WTC11 (cell line): Measurements from ENCODE around the gene G6PC3. TPM values are rescaled to one million over a fixed set of nuclear protein-coding genes. Genes with fewer than 3 reads are reported as not detected.

ENCODE experiments used
- ATAC-seq: fragments of 200-7000 bp; cut with Tn5 transposase; 2 replicates; pipeline ENCODE4 v1.10.0; 2021; ENCODE audit warnings: mild to moderate bottlenecking, moderate library complexity
- CTCF ChIA-PET: fragments of 300-600 bp; sonication (Branson Sonifier 250); formaldehyde crosslinking; loops from one replicate; lab custom pipeline; 2021; ENCODE audit warnings: antibody characterized with exemption; lab: Charles Lee
- POLR2A ChIA-PET: fragments of 350-600 bp; sonication (Branson Sonifier 250); formaldehyde crosslinking; loops from one replicate; lab custom pipeline; 2021; ENCODE audit warnings: antibody characterized with exemption; lab: Charles Lee
- DNase-seq: peaks from one replicate; pipeline ENCODE4 v3.0.0; 2021; ENCODE audit warnings: low spot score
- H3K27ac Mint-ChIP-seq: 2 replicates; pipeline ENCODE4 v1.8.0; 2021; ENCODE audit warnings: mixed read lengths
- H3K27me3 Mint-ChIP-seq: 2 replicates; pipeline ENCODE4 v1.8.0; 2021; ENCODE audit warnings: low read depth, mild to moderate bottlenecking, moderate library complexity, mixed read lengths
- H3K36me3 Mint-ChIP-seq: 2 replicates; pipeline ENCODE4 v1.8.0; 2021; ENCODE audit warnings: mixed read lengths
- H3K4me1 Mint-ChIP-seq: 2 replicates; pipeline ENCODE4 v1.8.0; 2022; ENCODE audit warnings: mixed read lengths
- H3K4me3 Mint-ChIP-seq: 2 replicates; pipeline ENCODE4 v1.8.0; 2021; ENCODE audit warnings: mild to moderate bottlenecking, moderate library complexity, mixed read lengths
- H3K9me3 Mint-ChIP-seq: 2 replicates; pipeline ENCODE4 v1.8.0; 2021; ENCODE audit warnings: mixed read lengths
- AFF4 ChIP-seq: sonication (generic); formaldehyde crosslinking; IDR thresholded peaks from 2 replicates; pipeline ENCODE4 v1.8.1; 2023; ENCODE audit warnings: mild to moderate bottlenecking, missing genetic modification reagents, borderline replicate concordance
- ATF3 ChIP-seq: sonication (generic); formaldehyde crosslinking; conservative IDR thresholded peaks from 2 replicates; pipeline ENCODE4 v1.8.1; 2022; ENCODE audit warnings: mild to moderate bottlenecking, missing genetic modification reagents
- CTCF ChIP-seq: fragments of 200-600 bp; IDR thresholded peaks from 2 replicates; pipeline ENCODE4 v1.8.0; 2022; ENCODE audit warnings: antibody characterized with exemption
- E2F5 ChIP-seq: sonication (generic); formaldehyde crosslinking; IDR thresholded peaks from 2 replicates; pipeline ENCODE4 v1.8.1; 2022; ENCODE audit warnings: mild to moderate bottlenecking, moderate library complexity, missing genetic modification reagents
- FOXP1 ChIP-seq: sonication (generic); formaldehyde crosslinking; IDR thresholded peaks from 2 replicates; pipeline ENCODE4 v1.8.0; 2022; ENCODE audit warnings: missing genetic modification reagents, mild to moderate bottlenecking, moderate library complexity, borderline replicate concordance
- HMGXB4 ChIP-seq: sonication (generic); formaldehyde crosslinking; IDR thresholded peaks from 2 replicates; pipeline ENCODE4 v1.8.1; 2023; ENCODE audit warnings: mild to moderate bottlenecking, moderate library complexity, missing genetic modification reagents
- NFE2L1 ChIP-seq: sonication (generic); formaldehyde crosslinking; IDR thresholded peaks from 2 replicates; pipeline ENCODE4 v1.8.1; 2023; ENCODE audit warnings: missing genetic modification reagents
- OVOL2 ChIP-seq: fragments of 250-450 bp; sonication (Bioruptor Pico); IDR thresholded peaks from 2 replicates; pipeline ENCODE4 v1.9.0; 2021; ENCODE audit warnings: mild to moderate bottlenecking, borderline replicate concordance
- SMAD3 ChIP-seq: sonication (generic); formaldehyde crosslinking; IDR thresholded peaks from 2 replicates; pipeline ENCODE4 v1.8.0; 2022; ENCODE audit warnings: missing genetic modification reagents, mild to moderate bottlenecking, borderline replicate concordance
- SMAD4 ChIP-seq: sonication (generic); formaldehyde crosslinking; IDR thresholded peaks from 2 replicates; pipeline ENCODE4 v1.8.0; 2022; ENCODE audit warnings: mild to moderate bottlenecking, missing genetic modification reagents
- ZNF219 ChIP-seq: sonication (generic); formaldehyde crosslinking; IDR thresholded peaks from 2 replicates; pipeline ENCODE4 v1.8.0; 2023; ENCODE audit warnings: missing genetic modification reagents, mild to moderate bottlenecking, borderline replicate concordance
- total RNA-seq: library from RNA; stranded (reverse); gene quantifications from 3 replicates; pipeline ENCODE4 v1.2.3, GENCODE V29; 2021

Gene G6PC3
- total RNA-seq, 1 experiment from 2014 or later = 121 TPM

- no peak for TF ChIP-seq CTCF
- TF ChIP-seq NFE2L1 (CRISPR knock-in tag) = no peak
- TF ChIP-seq FOXP1 (CRISPR knock-in tag) = no peak
- TF ChIP-seq ATF3 (CRISPR knock-in tag) = no peak
These were observed 43.6 kb downstream of the G6PC3 start (continued) for GRCh38 chr17:44113868-44114840.

GRCh38 chr17:44115585-44116415, 45.3 kb downstream of the G6PC3 start:
- H3K9me3 Mint-ChIP-seq = no peaks in the 10 kb centered on the region
- no peaks in the 10 kb centered on the region for H3K36me3 Mint-ChIP-seq
- ATAC-seq (peak; percentile 8; the same call in 1 of the 2 replicates), DNase-seq (peak; percentile 70)
- ChIA-PET POLR2A (interaction anchor here (0.7 to 1.1 kb wide), 2 partner anchors 28 to 46 kb away, joined by 3 to 8 read pairs; no protein-coding TSS in a partner anchor), CTCF (interaction anchor here (0.7 to 5.7 kb wide), 38 partner anchors 8 to 362 kb away, joined by 3 to 116 read pairs (median 5); partner anchors contain the start of genes ASB16, G6PC3, GRN and HDAC5)
- H3K4me1 Mint-ChIP-seq = peaks cover 76% of the 10 kb centered on the region
- peak overlapping the region; percentile 57; the same call in 1 of the 2 replicates for H3K27ac Mint-ChIP-seq
- no peaks in the 10 kb centered on the region for H3K27me3 Mint-ChIP-seq
- TF ChIP-seq AFF4 (no peak), OVOL2 (CRISPR knock-in tag) (no peak), HMGXB4 (CRISPR knock-in tag) (0 out of 2 replicates have a peak, but pooled peaks have one; percentile 41), SMAD3 (CRISPR knock-in tag) (no peak), CTCF (peak; percentile 76), ZNF219 (CRISPR knock-in tag) (no peak), SMAD4 (CRISPR knock-in tag) (no peak), E2F5 (CRISPR knock-in tag) (no peak)
- no peak overlapping the region for H3K4me3 Mint-ChIP-seq
